ENCODE results near the gene MTUS2.
"Not testable (repeated sequence)": the region's sequence is repeated elsewhere in the genome, so short reads cannot be mapped to it uniquely, and the experiment has no call there.

Gene MTUS2

DNA sequence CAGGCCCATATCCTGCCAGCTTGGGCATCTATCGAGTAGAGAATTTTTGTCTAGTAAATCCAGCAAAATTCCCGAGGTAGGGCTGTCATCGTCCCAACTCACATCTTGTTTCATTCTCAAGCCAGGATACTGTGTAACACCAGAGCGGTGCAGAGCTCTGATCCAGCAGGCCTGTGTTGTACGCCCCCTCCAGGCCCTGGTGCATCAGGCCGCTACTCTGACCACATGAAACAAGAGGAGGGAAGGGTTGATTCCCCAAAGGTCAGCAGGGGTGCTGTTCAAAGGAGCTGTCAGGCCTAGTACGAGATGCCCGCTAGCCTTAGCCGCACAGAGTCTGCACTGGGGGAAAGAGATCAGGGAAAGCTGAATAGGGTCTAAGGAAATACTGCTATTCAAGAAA, 499.3 kb downstream of the MTUS2 start:
- no peak for DNase-seq (ENCODE audit: low read depth)

DNA sequence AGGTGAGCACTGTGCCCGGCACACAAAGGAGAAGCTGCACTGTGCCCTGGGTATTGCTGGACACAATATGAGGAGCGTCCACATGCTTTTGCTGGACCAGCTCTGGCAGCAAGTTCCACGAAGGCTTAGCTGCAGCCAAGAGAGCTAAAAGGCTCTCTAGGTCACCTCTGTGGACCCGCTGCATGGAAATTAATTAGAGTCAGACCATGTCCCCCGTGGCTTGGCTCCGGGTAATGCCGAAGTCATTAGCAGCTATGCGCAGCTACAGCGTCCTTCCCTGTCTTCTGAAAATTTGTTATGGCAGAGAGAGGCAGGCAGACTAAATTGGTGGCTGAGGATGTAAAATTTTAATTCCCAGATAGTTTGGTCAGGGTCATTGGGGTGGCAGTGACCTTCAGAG, 503.8 kb downstream of the MTUS2 start:
- DNase-seq (ENCODE audit: low read depth) = no peak

DNA sequence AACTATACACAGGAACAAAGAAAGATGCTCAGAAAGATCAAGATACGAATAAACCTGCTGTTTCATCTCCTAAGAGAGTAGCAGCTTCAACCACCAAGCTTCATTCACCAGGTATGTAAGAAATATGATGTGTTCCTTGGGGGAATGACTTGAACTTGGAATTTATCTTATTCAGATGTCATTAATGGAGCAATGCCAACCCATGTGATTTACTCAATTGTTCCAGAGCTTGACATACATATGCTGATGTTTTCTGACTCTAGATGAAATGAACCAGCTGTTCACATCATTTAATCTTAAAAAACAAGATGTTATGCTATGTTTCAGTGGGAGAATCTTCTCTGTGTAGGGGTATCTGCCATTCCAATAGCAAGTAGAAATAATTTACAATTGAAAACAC, 504.5 kb downstream of the MTUS2 start:
- DNase-seq (ENCODE audit: low read depth) = no peak

DNA sequence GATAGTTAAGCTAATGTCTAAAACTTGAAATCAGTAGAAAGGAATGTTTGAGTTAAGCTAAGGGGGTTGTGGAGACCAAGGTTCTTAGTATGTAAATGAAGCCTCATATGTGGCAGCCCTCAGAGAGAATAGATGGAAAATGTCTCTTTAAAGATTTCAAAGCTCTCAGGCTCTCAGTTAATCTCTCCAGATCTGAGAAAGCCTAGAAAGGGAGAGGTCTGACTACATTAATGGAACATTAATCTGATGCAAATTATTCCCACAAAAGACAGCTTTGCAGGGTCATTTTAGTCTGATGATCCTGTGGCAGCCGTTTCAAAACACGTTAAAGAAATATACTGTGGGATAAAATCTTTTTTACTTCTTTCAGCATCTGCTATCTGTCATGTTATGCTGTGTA, 508.4 kb downstream of the MTUS2 start:
- no peak for DNase-seq (ENCODE audit: low read depth)

DNA sequence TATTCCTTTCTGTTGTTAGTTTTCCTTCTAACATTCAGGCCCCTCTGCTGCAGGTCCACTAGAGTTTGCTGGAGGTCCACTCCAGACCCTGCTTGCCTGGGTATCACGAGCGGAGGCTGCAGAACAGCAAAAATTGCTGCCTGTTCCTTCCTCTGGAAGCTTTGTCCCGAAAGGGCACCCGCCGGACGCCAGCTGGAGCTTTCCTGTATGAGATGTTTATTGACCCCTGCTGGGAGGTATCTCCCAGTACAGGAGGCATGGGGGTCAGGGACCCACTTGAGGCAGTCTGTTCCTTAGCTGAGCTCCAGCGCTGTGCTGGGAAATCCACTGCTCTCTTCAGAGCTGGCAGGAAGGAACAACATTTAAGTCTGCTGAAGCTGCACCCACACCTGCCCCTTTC, 516.2 kb downstream of the MTUS2 start:
- no peak for DNase-seq (ENCODE audit: low read depth)

DNA sequence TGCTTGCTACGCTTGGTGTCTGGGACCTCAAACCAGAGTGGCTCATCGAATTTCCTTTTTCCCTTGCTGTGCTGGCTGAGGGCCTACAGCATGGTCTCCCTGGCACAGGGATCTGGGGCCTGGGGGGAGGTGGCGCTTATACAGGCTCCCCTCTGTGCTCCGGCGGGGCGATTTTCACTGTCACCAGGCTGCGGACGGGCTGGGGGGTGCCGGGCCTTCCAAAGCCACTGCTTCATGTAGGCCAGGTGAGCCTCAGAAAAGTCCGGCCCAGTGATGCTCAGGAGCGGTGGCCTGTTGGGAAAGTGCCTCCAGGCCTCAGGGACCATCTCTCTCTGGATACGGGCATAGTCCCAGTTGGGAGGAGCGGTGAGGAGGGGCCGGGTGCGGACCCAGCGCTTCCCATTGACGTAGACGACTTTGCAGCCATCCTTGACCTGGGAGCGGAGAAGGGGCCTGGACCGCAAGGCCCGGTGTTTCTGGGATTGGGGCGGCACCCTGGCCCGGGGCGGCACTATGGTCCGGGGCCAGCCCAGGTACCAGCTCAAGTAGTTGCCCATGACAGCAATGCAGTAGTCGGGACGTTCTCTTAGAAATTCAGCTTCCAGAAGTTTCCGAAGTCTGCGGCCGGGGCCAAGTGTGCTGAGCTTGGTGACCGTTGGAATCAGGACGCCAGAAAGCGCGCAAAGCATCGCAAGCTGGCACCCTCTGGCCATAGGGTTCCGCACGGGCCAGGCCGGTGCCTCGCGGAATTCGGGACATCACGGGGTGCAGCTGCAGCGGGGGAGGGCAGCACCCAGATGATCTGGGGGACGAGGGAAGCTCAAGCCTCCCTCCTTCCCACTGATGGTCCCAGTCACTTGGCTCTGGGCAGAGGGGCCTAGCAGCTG, 519.5 kb downstream of the MTUS2 start:
- DNase-seq (ENCODE audit: low read depth) = no peak

DNA sequence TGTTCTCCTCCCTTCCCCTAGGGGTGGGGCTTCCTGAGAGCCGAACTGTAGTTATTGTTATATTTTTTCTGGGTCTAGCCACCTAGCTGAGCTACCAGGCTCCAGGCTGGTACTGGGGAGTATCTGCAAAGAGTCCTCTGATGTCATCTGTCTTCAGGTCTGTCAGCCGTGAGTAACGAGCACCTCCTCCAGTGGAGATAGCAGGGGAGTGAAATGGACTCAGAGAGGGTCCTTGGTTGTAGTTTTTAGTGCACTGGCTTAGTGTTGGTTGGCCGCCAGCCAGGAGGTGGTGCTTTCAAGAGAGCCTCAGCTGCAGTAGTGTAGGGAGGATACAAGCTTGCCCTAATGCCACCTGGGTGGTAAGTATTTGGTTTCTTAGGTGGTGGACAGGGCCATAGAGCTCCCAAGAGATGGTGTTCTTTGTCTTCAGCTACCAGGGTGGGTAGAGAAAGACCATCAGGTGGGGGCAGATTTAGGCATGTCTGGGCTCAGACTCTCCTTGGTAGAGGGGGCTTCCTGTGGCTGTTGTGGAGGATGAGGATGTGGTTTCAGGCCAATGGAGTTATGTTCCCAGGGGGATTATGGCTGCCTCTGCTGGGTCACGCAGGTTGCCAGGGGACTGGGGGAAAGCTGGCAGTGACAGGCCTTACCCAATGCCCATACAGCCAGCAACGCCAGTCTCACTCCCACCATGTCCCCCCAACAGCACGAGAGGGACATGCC, 525.9 kb downstream of the MTUS2 start:
- not testable (repeated sequence) for DNase-seq (ENCODE audit: low read depth)

DNA sequence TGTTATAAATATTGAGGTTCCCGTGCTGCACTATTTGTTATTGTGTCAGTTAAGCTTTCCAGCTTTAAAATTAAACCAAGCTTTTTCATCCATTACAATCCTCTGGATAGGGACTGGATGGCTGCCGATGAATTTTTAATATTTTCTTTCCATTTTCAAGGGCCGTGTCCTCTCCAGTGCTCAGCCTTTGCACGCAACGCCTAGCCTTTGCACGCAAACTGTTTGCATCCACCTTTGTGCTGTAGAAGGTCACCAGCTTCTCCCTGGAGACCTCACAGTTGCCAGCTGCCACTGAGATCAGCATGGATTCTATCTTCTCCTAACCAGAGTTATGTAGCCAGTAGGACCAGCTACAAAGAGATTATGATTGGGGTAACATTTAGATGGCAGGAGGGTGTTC, 534.9 kb downstream of the MTUS2 start:
- DNase-seq (ENCODE audit: low read depth) = no peak

DNA sequence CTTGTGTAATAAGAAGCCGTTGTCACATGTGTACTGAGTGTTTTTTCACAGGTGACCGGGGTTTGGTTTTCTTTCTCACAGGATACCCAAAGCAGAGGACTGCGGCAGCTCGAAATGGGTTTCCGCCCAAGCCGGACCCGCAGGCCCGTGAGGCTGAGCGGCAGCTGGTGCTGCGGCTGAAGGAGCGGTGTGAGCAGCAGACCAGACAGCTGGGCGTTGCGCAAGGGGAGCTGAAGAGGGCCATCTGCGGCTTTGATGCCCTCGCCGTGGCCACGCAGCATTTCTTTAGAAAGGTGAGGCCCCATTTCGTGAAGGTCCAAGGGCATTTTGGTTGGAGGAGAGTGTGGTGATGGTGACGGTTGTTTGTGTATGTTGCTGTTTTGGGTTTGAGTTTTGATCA, 539.0 kb downstream of the MTUS2 start:
- no peak for DNase-seq (ENCODE audit: low read depth)

DNA sequence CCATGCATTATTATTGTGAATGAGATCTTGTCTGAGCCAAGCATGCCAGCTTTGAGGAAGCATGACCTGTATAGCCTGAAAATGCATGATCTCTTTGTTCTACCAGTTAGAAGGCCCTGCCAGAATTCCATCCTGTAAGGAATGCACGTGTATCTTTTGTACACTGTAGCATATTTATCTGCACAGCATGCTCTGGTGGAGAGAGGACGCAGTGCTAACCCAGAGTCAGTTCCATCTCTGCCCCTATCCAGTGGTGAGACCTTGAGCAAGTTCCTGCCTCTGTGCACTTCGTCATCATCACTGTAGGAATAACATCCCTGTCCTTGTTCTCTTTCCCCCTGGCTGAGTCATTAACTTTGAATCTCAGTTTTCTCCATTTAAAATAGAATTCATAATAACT, 541.6 kb downstream of the MTUS2 start:
- no peak for DNase-seq (ENCODE audit: low read depth)

DNA sequence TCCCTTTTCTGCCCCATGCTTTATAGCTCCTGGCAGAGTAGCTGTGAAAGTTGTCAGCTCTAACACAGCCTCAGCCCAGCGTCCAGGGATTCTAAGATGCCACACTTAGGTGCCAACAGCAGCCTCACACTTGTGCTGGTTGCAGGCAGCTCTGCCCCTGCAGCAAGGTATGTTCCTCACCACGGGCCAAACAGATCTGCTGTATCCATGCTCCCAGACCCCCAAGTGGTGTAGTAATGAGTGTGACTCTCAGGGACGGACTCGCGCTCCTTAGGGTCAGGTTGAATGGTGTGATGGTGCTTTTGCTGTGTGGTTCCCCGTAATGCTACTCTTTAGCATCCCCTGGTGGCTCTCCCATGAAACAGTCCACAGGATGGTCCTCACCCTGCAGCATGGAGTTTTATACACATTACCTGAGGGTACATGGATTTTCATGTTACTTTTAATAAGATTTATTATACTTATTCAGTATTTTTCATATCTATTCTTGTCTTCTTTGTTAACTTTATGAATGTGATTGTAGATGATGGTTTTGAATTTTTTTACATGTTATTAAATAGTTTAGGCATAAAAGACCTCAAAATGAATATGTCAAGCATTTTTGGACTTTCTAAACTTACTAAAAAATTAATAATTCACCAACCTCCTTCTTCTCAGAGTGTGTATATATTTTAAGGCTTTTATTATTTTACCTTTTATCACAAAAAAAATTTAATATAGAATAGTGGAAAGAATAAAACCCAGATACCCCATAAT, 542.9 kb downstream of the MTUS2 start:
- DNase-seq (ENCODE audit: low read depth) = peak; percentile 4

DNA sequence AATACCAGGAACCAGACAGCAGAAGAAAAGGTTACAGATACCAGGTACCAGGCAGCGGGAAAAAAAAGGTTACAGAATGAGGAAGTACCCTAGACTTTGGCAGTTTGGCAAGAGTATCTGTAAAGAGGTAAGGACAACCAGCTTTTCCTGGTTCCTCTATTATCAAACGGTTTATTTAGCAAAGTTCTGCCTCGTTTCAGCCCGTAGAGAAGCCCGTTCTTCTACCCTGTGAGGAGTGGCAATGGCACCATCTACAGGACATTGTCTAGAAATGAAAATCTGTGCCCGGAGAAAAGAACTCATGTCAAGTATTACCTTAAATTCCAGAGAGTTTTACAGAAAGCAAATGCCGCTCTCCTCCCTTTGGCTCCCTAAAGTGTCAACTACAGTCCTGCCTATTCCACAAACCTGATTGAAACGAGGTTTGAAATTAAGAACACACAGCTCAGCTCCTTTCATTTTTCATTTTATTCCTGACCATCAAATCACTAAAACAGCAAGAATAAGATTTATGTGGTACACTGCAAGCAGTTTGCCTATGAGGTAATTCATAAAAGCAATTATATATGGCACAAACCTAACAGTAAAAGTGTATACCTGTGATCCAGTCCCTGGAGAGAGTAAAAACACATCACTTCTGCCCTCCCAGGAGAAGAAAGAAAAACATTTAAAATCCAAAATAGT, 549.1 kb downstream of the MTUS2 start:
- DNase-seq (ENCODE audit: low read depth) = peak; percentile 4

DNA sequence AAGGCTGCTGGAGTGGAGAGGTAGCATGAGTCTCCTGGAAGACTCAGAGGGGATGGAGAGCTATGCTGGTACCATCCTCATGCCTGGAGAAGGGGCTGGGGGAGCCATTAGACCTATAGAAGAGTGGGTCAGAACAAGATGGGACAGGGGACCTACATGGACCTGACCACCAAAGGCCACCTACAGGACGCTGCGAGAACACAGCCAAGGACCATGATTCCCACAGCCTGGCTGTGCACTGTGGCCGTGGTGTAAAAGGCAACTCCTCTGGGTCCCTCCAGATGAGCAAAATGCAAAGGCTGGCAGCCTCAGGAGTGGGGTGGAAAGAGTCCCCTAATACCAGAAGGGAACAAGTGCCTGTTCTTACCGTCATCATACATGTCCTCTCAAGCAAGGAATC, 559.1 kb downstream of the MTUS2 start:
- DNase-seq (ENCODE audit: low read depth) = no peak

DNA sequence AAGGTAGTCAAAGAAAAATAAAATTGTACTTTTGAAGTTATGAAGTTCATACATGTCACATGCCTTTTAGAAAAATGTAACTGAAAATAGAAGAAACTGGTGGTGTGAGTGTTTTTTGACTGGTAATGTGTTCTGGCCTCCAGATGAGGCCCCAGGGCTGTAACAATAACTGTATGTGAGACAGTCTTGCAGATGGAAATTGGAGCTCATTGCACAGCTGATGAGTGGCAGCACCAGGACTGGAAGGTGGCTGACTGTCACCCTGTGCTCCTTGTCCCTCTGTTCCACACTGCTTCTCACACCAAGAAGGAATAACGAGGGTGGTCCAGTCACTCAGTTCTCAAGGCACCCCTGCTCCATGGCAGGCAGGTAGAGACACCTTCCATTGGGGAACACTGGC, 559.7 kb downstream of the MTUS2 start:
- no peak for DNase-seq (ENCODE audit: low read depth)

DNA sequence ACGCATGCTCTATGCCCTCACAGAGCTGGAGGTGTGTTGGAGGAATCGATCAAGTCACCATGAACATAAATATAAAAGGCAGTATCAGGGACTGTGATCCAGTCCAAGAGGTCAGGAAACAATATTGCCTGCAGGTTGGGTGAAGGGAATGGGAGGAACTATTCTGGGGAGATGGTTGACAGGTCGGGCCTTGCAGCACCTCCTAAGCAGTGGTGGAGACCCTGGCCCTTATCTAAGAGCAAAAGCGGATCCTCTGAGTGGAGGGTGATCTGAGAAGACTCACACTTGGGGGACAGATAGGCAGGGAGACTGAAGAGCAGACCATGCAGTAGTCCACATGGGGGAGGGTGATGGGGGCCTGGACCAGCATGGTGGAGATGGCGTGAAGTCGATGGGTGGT, 561.9 kb downstream of the MTUS2 start:
- DNase-seq (ENCODE audit: low read depth) = no peak

DNA sequence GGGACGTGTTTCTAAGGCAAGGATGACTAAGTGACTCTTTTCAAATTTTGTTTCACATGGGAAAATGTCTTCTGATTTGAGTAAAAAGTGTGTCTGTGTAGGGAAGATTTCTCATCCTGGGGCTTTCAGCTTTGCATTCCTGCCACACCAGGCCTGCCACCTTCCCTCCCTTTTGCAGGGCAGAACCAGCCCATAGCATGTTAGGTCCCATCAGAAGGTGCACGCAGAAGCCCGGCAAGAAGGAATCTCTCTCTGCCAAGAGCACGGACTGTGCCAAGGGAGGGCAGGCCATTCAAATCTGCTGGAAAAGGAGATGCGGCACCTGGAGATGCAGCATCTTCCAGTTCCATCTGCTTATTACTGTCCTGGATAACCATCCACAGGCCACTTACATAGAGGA, 563.3 kb downstream of the MTUS2 start:
- no peak for DNase-seq (ENCODE audit: low read depth)

DNA sequence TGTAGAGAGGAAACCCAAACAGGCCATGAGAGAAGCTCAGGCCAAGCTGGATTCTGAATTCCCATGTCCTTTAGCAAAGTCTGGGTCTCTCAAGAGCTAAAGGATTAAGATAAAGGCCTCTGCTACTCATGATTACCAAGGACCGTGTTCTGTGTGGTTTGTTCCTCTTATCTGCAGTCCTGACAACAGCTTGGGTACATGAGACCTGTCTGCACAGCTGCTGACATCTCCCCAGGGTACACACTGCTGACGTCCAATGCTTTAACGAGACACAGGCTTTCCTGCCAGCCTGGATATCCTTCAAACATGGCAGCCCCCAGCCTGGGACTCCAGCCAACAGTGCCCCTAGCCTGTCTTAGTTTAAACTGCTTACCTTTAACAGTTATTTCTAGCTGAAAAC, 564.3 kb downstream of the MTUS2 start:
- no peak for DNase-seq (ENCODE audit: low read depth)

DNA sequence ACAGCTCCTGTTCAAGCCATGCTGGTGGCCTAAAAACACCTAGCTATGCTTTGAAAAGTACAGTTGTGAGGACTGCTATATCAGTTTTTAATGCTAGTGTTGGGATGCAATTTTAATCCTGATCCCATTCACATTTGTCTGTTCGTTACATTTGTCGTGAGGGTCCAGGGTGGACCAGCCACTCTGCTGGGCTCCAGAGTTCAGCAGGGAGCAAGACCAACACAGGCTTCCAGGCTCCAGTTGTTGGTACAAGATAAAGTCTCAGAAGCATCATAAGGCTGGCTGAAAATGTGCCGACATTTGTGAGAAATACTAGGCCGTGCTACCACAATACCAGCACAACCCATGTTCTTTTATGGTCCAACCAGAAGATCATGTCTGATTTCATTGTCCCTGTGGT, 564.7 kb downstream of the MTUS2 start:
- DNase-seq (ENCODE audit: low read depth) = no peak

DNA sequence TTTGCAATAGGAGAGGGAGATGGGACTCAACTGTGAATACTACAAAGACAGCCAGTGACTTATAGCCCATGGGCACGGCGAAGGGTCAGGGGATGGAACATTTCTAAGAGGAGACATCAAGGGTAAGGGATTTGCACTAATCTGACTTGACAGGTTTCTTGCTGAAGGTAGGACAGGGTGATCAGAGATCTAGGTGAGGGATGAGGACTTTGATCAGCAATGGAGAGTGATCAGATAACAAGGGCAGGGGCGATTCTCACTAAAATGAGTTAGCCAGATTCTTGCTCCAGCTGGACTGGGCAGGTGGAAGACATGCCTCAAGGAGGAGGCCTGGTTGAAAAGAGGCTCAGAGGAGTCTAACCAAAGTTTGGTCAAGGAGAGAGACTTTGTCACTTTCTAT, 566.1 kb downstream of the MTUS2 start:
- no peak for DNase-seq (ENCODE audit: low read depth)

DNA sequence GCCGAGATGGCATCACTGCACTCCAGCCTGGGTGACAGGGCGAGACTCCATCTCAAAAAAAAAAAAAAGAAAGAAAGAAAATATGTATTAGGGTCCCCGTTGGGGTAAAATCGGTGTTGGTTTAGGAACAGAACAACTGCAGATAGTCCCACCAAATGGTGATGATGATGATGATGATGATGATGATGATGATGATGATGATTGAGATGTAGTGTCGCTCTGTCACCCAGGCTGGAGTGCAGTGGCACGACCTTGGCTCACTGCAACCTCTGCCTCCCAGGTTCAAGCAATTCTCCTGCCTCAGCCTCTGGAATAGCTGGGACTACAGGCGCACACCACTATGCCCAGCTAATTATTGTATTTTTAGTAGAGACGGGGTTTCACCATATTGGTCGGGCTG, 570.5 kb downstream of the MTUS2 start:
- not testable (repeated sequence) for DNase-seq (ENCODE audit: low read depth)

DNA sequence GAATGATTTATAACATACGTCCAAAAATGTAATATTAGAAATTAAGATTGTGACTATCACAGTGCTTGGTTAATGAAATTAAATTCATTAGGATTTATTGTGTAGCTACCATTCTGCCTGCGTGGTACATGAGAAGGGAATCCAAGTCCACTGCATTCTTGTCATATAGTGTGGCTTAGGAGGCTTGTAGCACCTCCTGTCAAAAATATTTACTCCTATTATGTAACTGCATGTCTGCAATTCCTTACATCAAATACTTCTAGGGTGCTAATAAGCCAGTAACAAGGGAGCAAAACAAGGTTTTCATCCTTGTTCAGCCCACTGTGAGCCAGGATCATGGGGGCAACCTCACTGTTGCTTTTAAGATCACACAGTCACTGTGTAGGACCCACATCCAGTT, 576.3 kb downstream of the MTUS2 start:
- DNase-seq (ENCODE audit: low read depth) = no peak

DNA sequence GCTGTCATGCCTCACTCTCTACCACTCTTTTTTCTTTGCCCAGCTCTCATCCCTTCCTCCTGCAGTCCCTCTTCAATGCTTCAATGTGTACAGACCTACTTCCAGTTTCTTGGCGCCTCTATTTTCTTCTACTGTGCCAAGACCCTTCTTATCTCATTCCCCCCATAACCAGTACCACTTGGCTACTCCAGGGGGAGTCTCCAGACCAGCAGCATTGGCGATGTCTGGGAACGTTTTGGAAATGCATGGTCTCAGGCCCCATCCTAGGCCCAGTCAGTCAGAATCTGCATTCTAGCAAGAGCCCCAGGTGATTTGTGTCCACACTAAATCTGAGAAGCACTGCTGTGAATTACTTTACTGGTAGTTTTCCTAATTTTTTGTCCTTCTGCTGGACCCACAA, 577.1 kb downstream of the MTUS2 start:
- DNase-seq (ENCODE audit: low read depth) = no peak

All from fibroblast of gingiva (primary cell).